HCT116 (cell line): ENCODE data around the gene PROM2. TPM values are rescaled to one million over a fixed set of nuclear protein-coding genes. Genes with fewer than 3 reads are reported as not detected.

Source experiments
- ATAC-seq: fragments of 200-7000 bp; cut with Tn5 transposase; 2 replicates; pipeline ENCODE4 v1.9.1; 2020; ENCODE audit warnings: mild to moderate bottlenecking, moderate library complexity
- BruUV-seq: library from RNA; stranded (reverse); fragments of 400-500 nt; replicated peaks from 2 replicates; lab custom pipeline; 2021; lab: Mats Ljungman, UMichigan
- CTCF ChIA-PET: fragments of 300-600 bp; sonication (Branson Sonifier 250); formaldehyde crosslinking; loops from one replicate; lab custom pipeline; 2021; ENCODE audit warnings: antibody characterized with exemption; lab: Charles Lee
- POLR2A ChIA-PET: fragments of 300-600, 350-600 bp; sonication (Branson Sonifier 250); formaldehyde crosslinking; loops from one replicate; lab custom pipeline; 2021; ENCODE audit warnings: antibody characterized with exemption; lab: Charles Lee
- RAD21 ChIA-PET, 2 experiments: fragments of 300-600 bp; sonication (Branson Sonifier 250); formaldehyde crosslinking; loops; one replicate each; lab custom pipeline; 2023; ENCODE audit warnings: low total read pairs in 2 of 2; ENCODE audit not compliant: uncharacterized antibody in 2 of 2, unreplicated experiment in 2 of 2, low non-redundant PET in 1 of 2; lab: Charles Lee
- DNase-seq: peaks from one replicate; pipeline ENCODE4 v3.0.0-alpha.2; 2010; ENCODE audit warnings: low read depth, low spot score
- H2AFZ ChIP-seq: fragments of 200-600 bp; shearing (Covaris generic), sonication (generic); 2 replicates; pipeline ENCODE4 v1.6.1; 2017; ENCODE audit warnings: low read depth, mixed run types, mixed read lengths, antibody characterized with exemption, low read length; ENCODE audit not compliant: poor library complexity, severe bottlenecking
- H3K27ac ChIP-seq: 2 replicates; pipeline ENCODE4 v1.5.1; 2012; ENCODE audit warnings: low read depth, low read length
- H3K27me3 ChIP-seq: fragments of 200-600 bp; sonication (generic); 2 replicates; pipeline ENCODE4 v1.6.1; 2016; ENCODE audit warnings: mixed run types, low read length, mixed read lengths; ENCODE audit not compliant: insufficient read depth
- H3K36me3 ChIP-seq, 2 experiments: fragments of 200-500 bp in 1 of 2; fragments of 200-600 bp in 1 of 2; sonication (Bioruptor generic) in 1 of 2; sonication (generic) in 1 of 2; 2 replicates each; pipeline versions ENCODE4 v1.5.1 to v1.6.1; 2014 to 2016; ENCODE audit warnings: low read length in 2 of 2, inconsistent platforms in 1 of 2, mixed read lengths in 1 of 2, mixed run types in 1 of 2; ENCODE audit not compliant: insufficient read depth in 2 of 2, control insufficient read depth in 1 of 2
- H3K4me1 ChIP-seq, 2 experiments: fragments of 200-600 bp in 1 of 2; sonication (generic) in 1 of 2; 2 replicates each; pipeline versions ENCODE4 v1.5.1 to v1.6.1; 2012 to 2017; ENCODE audit warnings: low read length in 2 of 2, inconsistent platforms in 1 of 2, mild to moderate bottlenecking in 1 of 2, mixed read lengths in 1 of 2, mixed run types in 1 of 2, moderate library complexity in 1 of 2; ENCODE audit not compliant: insufficient read depth in 2 of 2, control insufficient read depth in 1 of 2
- H3K4me2 ChIP-seq: fragments of 200-600 bp; sonication (generic); 2 replicates; pipeline ENCODE4 v1.6.1; 2017; ENCODE audit warnings: mixed run types, low read length, mixed read lengths
- H3K4me3 ChIP-seq, 2 experiments: fragments of 200-600 bp in 1 of 2; sonication (generic) in 1 of 2; replicated peaks in 1 of 2; 2 replicates each; pipeline ENCODE4 v1.5.1; 2011 to 2016; ENCODE audit warnings: low read length in 2 of 2, control low read depth in 1 of 2, low read depth in 1 of 2, mild to moderate bottlenecking in 1 of 2, mixed read lengths in 1 of 2, mixed run types in 1 of 2
- H3K79me2 ChIP-seq: fragments of 200-600 bp; sonication (generic); 2 replicates; pipeline ENCODE4 v1.6.1; 2017; ENCODE audit warnings: mild to moderate bottlenecking, mixed run types, low read length, moderate library complexity, mixed read lengths; ENCODE audit not compliant: insufficient read depth
- H3K9ac ChIP-seq: fragments of 200-600 bp; sonication (generic); 2 replicates; pipeline ENCODE4 v1.6.1; 2016; ENCODE audit warnings: low read length, mixed read lengths
- H3K9me2 ChIP-seq: fragments of 200-600 bp; sonication (generic), shearing (Covaris generic); 2 replicates; pipeline ENCODE4 v1.6.1; 2017; ENCODE audit warnings: mixed run types, mild to moderate bottlenecking, moderate library complexity; ENCODE audit not compliant: insufficient read depth
- H3K9me3 ChIP-seq, 2 experiments: fragments of 200-500 bp in 1 of 2; fragments of 200-600 bp in 1 of 2; sonication (Bioruptor generic) in 1 of 2; sonication (generic) in 1 of 2; 2 replicates each; pipeline ENCODE4 v1.6.1; 2014 to 2017; ENCODE audit warnings: low read length in 2 of 2, mixed read lengths in 2 of 2, inconsistent platforms in 1 of 2, low read depth in 1 of 2, mild to moderate bottlenecking in 1 of 2, mixed run types in 1 of 2, moderate library complexity in 1 of 2; ENCODE audit not compliant: control insufficient read depth in 1 of 2, insufficient read depth in 1 of 2
- H4K20me1 ChIP-seq: fragments of 200-600 bp; sonication (generic), shearing (Covaris generic); 2 replicates; pipeline ENCODE4 v1.6.1; 2017; ENCODE audit warnings: mixed run types, mild to moderate bottlenecking, moderate library complexity; ENCODE audit not compliant: insufficient read depth
- ATF3 ChIP-seq: IDR thresholded peaks from 2 replicates; pipeline ENCODE4 v1.6.1; 2012
- ELF1 ChIP-seq: IDR thresholded peaks from 2 replicates; pipeline ENCODE4 v1.6.1; 2012; ENCODE audit warnings: low read depth, borderline replicate concordance
- EZH2phosphoT487 ChIP-seq: fragments of 200-600 bp; IDR thresholded peaks from 2 replicates; pipeline ENCODE4 v1.6.1; 2018; ENCODE audit warnings: antibody characterized with exemption, borderline replicate concordance
- FOSL1 ChIP-seq: IDR thresholded peaks from 2 replicates; pipeline ENCODE4 v1.6.1; 2012; ENCODE audit warnings: low read depth
- JUND ChIP-seq: IDR thresholded peaks from 2 replicates; pipeline ENCODE4 v1.6.1; 2012
- MAX ChIP-seq: IDR thresholded peaks from 2 replicates; pipeline ENCODE4 v1.6.1; 2012
- POLR2A ChIP-seq: IDR thresholded peaks from 2 replicates; pipeline ENCODE4 v1.7.0; 2011; ENCODE audit warnings: borderline replicate concordance; ENCODE audit not compliant: insufficient read depth, insufficient read length; ENCODE audit errors: extremely low read depth
- POLR2AphosphoS5 ChIP-seq: IDR thresholded peaks from 2 replicates; pipeline ENCODE4 v1.6.1; 2011; ENCODE audit warnings: mild to moderate bottlenecking, low read depth, low read length, moderate library complexity
- RAD21 ChIP-seq: IDR thresholded peaks from 2 replicates; pipeline ENCODE4 v1.6.1; 2012; ENCODE audit warnings: low read depth, mild to moderate bottlenecking
- REST ChIP-seq: IDR thresholded peaks from 2 replicates; pipeline ENCODE4 v1.6.1; 2012; ENCODE audit warnings: low read depth
- SP1 ChIP-seq: IDR thresholded peaks from 2 replicates; pipeline ENCODE4 v1.6.1; 2012; ENCODE audit warnings: low read depth
- ZBTB33 ChIP-seq: IDR thresholded peaks from 2 replicates; pipeline ENCODE4 v1.6.1; 2011; ENCODE audit warnings: mild to moderate bottlenecking, low read length, moderate library complexity; ENCODE audit not compliant: insufficient replicate concordance; ENCODE audit errors: extremely low read depth
- ZFX ChIP-seq: fragments of 450-650 bp; IDR thresholded peaks from 2 replicates; pipeline ENCODE4 v1.6.1; 2017
- ZNF274 ChIP-seq: fragments of 200-500 bp; sonication (Bioruptor generic); IDR thresholded peaks from 2 replicates; pipeline ENCODE4 v1.6.1; 2014; ENCODE audit warnings: mild to moderate bottlenecking, low read depth, low read length, inconsistent platforms
- intact Hi-C: fragments of 100-400 bp; cut with micrococcal nuclease; formaldehyde crosslinking; loops from 2 replicates; pipeline ENCODE4 v1.10.0; 2022
- total RNA-seq: library from RNA; stranded (reverse); gene quantifications from one replicate; pipeline ENCODE4 v1.2.1, GENCODE V29; 2021; ENCODE audit not compliant: unreplicated experiment

Gene PROM2
- total RNA-seq, 1 experiment from 2014 or later, result 11.9 TPM

GRCh38 chr2:95271381-95271971, 2.8 kb upstream of the PROM2 start:
- H2AFZ ChIP-seq, result no peak overlapping the region
- RAD21 ChIA-PET, result no interaction called here

GRCh38 chr2:95272299-95272751, 1.9 kb upstream of the PROM2 start:
- Histone ChIP-seq H2AFZ (no peak overlapping the region), H3K79me2 (no peaks in the 10 kb centered on the region), H3K9me3 (no peaks in the 10 kb centered on the region), H3K27ac (no peak overlapping the region), H3K4me3 (no peak overlapping the region), H3K4me1 (peaks cover 22 to 45% of the 10 kb centered on the region in 2 experiments), H3K9me2 (no peaks in the 10 kb centered on the region), H4K20me1 (no peaks in the 10 kb centered on the region), H3K36me3 (no peaks in the 10 kb centered on the region), H3K9ac (no peak overlapping the region), H3K27me3 (no peaks in the 10 kb centered on the region), H3K4me2 (no peak overlapping the region)
- ChIA-PET RAD21 (no interaction called here), CTCF (no interaction called here), POLR2A (no interaction called here)
- ATAC-seq (no peak), DNase-seq (no peak)
- BruUV-seq, result no TSS peak
- intact Hi-C loops, result no loop called here
- TF ChIP-seq REST, result no peak
- TF ChIP-seq ATF3, result no peak
- TF ChIP-seq ZNF274, result no peak
- TF ChIP-seq POLR2A, result no peak
- no peak for TF ChIP-seq ZBTB33
- no peak for TF ChIP-seq EZH2phosphoT487
- TF ChIP-seq SP1, result no peak
- TF ChIP-seq JUND, result no peak
- no peak for TF ChIP-seq ELF1

More at GRCh38 chr2:95271381-95271971, 2.8 kb upstream of the PROM2 start:
- H3K27me3 ChIP-seq, result no peaks in the 10 kb centered on the region
- no peaks in the 10 kb centered on the region for H3K9me3 ChIP-seq
- H3K27ac ChIP-seq, result no peak overlapping the region
- no TSS peak for BruUV-seq
- H3K4me2 ChIP-seq, result no peak overlapping the region
- H3K9ac ChIP-seq, result no peak overlapping the region
- intact Hi-C loops, result no loop called here
- H3K4me3 ChIP-seq, result no peak overlapping the region
- no peaks in the 10 kb centered on the region for H3K36me3 ChIP-seq
- H3K79me2 ChIP-seq, result no peaks in the 10 kb centered on the region
- peaks cover 20 to 37% of the 10 kb centered on the region in 2 experiments for H3K4me1 ChIP-seq
- ATAC-seq (no peak), DNase-seq (no peak)
- ChIA-PET CTCF (no interaction called here), POLR2A (no interaction called here)
- TF ChIP-seq ZFX (no peak), ATF3 (no peak), JUND (no peak), ZNF274 (no peak), EZH2phosphoT487 (no peak), POLR2AphosphoS5 (no peak), MAX (no peak), RAD21 (no peak), FOSL1 (no peak)
- no peaks in the 10 kb centered on the region for H4K20me1 ChIP-seq
- H3K9me2 ChIP-seq, result no peaks in the 10 kb centered on the region
